Cardiac muscle cell (in vitro differentiated cells and primary cell): ENCODE data around the gene PSMD2. TPM values are rescaled to one million over a fixed set of nuclear protein-coding genes. Genes with fewer than 3 reads are reported as not detected.

Experiments
- DNase-seq, 2 donors: peaks; one replicate each; pipeline versions ENCODE4 v3.0.0 to v3.0.0-alpha.2; 2010 to 2017; ENCODE audit warnings: low read depth in 1 of 2, low spot score in 1 of 2
- H3K27ac ChIP-seq: fragments of 200-600 bp; sonication (generic); 2 replicates; pipeline ENCODE4 v1.5.1; 2016
- H3K27me3 ChIP-seq: fragments of 200-600 bp; sonication (generic); 2 replicates; pipeline ENCODE4 v1.6.0; 2016; ENCODE audit warnings: control low read depth
- H3K36me3 ChIP-seq: fragments of 200-600 bp; sonication (generic); 2 replicates; pipeline ENCODE4 v1.5.1; 2016; ENCODE audit warnings: control low read depth
- H3K4me1 ChIP-seq: fragments of 200-600 bp; sonication (generic); 2 replicates; pipeline ENCODE4 v1.8.1; 2017; ENCODE audit warnings: low read depth, mild to moderate bottlenecking, mixed run types
- H3K4me3 ChIP-seq: fragments of 200-600 bp; sonication (generic); 2 replicates; pipeline ENCODE4 v1.5.1; 2016; ENCODE audit warnings: mild to moderate bottlenecking
- H3K9me3 ChIP-seq: fragments of 200-600 bp; sonication (generic); 2 replicates; pipeline ENCODE4 v1.5.1; 2017; ENCODE audit warnings: low read depth, mild to moderate bottlenecking, control low read depth
- polyA plus RNA-seq: library from polyadenylated mRNA; unstranded; fragments of >200 nt; fragmentation: Nextera tagmentation; extraction: Ambion mirVana; gene quantifications from 2 replicates; pipeline ENCODE4 v1.2.1, GENCODE V29; 2016
- total RNA-seq: library from RNA; depleted of rRNA; stranded (reverse); fragments of >200 nt; gene quantifications from 2 replicates; pipeline ENCODE4 v1.2.3, GENCODE V29; 2016
- TF ChIP-seq, protein P1 (sequence below): IDR thresholded peaks from 2 replicates; pipeline ENCODE4 v1.5.1; 2012; ENCODE audit warnings: low read depth, mild to moderate bottlenecking, low read length

Gene PSMD2
- total and polyA plus RNA-seq, 2 experiments from 2014 or later: 314 to 464 TPM

- no peak overlapping the region for H3K27ac ChIP-seq
- no peaks in the 10 kb centered on the region for H3K9me3 ChIP-seq
- H3K27me3 ChIP-seq: no peaks in the 10 kb centered on the region
- no peak for DNase-seq
- H3K36me3 ChIP-seq: no peaks in the 10 kb centered on the region
- no peak overlapping the region for H3K4me3 ChIP-seq
- TF ChIP-seq, protein P1, sequence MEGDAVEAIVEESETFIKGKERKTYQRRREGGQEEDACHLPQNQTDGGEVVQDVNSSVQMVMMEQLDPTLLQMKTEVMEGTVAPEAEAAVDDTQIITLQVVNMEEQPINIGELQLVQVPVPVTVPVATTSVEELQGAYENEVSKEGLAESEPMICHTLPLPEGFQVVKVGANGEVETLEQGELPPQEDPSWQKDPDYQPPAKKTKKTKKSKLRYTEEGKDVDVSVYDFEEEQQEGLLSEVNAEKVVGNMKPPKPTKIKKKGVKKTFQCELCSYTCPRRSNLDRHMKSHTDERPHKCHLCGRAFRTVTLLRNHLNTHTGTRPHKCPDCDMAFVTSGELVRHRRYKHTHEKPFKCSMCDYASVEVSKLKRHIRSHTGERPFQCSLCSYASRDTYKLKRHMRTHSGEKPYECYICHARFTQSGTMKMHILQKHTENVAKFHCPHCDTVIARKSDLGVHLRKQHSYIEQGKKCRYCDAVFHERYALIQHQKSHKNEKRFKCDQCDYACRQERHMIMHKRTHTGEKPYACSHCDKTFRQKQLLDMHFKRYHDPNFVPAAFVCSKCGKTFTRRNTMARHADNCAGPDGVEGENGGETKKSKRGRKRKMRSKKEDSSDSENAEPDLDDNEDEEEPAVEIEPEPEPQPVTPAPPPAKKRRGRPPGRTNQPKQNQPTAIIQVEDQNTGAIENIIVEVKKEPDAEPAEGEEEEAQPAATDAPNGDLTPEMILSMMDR: no peak
- H3K4me1 ChIP-seq: peaks cover 8% of the 10 kb centered on the region
These were observed 45.7 kb downstream of the PSMD2 start for GRCh38 chr3:184344579-184345316.

DNA sequence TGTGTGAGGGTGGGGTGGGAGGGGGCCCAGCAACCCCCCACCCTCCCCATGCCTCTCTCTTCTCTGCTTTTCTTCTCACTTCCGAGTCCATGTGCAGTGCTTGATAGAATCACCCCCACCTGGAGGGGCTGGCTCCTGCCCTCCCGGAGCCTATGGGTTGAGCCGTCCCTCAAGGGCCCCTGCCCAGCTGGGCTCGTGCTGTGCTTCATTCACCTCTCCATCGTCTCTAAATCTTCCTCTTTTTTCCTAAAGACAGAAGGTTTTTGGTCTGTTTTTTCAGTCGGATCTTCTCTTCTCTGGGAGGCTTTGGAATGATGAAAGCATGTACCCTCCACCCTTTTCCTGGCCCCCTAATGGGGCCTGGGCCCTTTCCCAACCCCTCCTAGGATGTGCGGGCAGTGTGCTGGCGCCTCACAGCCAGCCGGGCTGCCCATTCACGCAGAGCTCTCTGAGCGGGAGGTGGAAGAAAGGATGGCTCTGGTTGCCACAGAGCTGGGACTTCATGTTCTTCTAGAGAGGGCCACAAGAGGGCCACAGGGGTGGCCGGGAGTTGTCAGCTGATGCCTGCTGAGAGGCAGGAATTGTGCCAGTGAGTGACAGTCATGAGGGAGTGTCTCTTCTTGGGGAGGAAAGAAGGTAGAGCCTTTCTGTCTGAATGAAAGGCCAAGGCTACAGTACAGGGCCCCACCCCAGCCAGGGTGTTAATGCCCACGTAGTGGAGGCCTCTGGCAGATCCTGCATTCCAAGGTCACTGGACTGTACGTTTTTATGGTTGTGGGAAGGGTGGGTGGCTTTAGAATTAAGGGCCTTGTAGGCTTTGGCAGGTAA is 46.5 kb downstream of the PSMD2 start:
- Histone ChIP-seq H3K9me3 (no peaks in the 10 kb centered on the region), H3K36me3 (no peaks in the 10 kb centered on the region), H3K27ac (peak overlapping the region; percentile 41), H3K4me1 (peaks cover 8% of the 10 kb centered on the region), H3K4me3 (no peak overlapping the region), H3K27me3 (no peaks in the 10 kb centered on the region)
- TF ChIP-seq, protein P1: peak; percentile 57
- peak; percentile 61 to 71 for DNase-seq

DNA sequence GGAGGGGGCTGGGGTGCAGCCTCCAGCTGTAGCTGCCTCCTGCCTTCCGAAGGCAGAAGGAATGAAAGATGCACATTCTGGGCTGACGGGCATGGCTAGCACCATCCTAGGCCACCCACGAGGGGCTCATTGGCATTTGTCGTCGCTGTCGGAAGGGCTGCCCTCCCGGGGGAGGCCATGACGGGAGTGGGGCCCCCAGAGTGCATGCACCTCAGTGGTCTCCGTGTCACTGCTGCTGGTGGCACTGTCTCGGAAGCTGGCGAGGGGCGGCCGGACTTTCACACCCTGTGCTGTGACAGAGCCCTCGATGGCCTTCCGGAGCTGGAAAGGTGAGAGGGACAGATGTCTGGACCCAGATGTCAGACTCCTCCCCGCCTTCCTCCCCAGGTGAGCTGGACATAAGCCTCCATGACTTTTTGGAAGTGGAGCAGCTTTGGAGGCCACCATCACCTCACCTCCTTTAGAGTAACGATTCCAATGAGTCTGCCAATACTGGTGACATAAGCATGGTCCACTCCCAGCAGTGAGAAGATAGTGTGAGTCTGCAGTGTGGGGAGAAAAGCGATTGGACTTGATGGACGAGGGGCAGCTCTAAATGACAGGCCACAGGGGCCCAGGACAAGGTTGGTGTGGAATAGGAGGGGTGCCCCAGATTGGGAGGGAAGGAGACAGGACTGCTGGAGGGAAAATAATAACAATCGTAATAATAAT is 47.6 kb downstream of the PSMD2 start:
- H3K27ac ChIP-seq: no peak overlapping the region
- no peaks in the 10 kb centered on the region for H3K36me3 ChIP-seq
- DNase-seq: no peak
- no peaks in the 10 kb centered on the region for H3K27me3 ChIP-seq
- peaks cover 8% of the 10 kb centered on the region for H3K4me1 ChIP-seq
- TF ChIP-seq, protein P1: no peak
- H3K9me3 ChIP-seq: no peaks in the 10 kb centered on the region
- no peak overlapping the region for H3K4me3 ChIP-seq

DNA sequence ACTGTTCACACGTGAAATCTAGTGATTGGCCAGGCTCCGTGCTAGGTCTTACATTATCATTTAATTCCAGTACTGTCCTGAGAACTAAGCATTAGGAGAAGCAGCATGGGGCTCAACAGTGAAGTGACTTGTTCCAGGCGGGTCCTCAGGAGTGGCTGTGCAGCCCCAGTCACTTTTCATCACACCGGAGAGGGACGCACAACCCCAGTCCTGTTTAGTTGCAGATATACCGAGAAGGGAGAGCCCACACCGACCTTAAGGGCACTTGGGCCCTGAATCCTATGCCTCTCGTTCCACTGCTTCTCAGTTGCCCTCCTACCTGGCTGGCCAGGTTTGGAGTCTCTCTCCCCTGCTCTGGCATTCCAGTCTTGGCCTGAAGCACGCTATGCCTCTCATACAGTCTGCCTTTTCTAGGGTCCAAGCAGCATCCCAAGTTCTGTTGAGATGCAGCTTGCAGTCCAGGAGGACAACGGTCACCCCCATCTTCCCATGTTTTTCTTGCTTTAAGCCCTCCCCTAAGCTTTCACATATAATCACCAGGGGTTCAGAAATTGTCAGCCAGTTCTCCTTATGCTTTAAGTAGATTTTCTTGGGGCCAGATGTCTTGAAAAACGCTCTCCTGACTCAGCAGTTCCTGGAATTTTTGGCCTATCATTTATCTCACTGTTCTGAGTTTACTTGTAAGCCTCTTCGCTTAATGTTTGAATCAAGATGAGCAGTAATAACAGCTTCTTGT is 48.4 kb downstream of the PSMD2 start:
- Histone ChIP-seq H3K27me3 (no peaks in the 10 kb centered on the region), H3K36me3 (no peaks in the 10 kb centered on the region), H3K9me3 (no peaks in the 10 kb centered on the region), H3K27ac (no peak overlapping the region), H3K4me3 (no peak overlapping the region), H3K4me1 (peaks cover 8% of the 10 kb centered on the region)
- DNase-seq: peak in 1 of 2 donors; percentile 66
- TF ChIP-seq, protein P1: no peak

- H3K27me3 ChIP-seq: no peaks in the 10 kb centered on the region
- H3K36me3 ChIP-seq: no peaks in the 10 kb centered on the region
- H3K9me3 ChIP-seq: no peaks in the 10 kb centered on the region
- TF ChIP-seq, protein P1: no peak
- H3K4me1 ChIP-seq: peaks cover 8% of the 10 kb centered on the region
- no peak overlapping the region for H3K27ac ChIP-seq
- no peak overlapping the region for H3K4me3 ChIP-seq
- no peak for DNase-seq
These were observed 49.0 kb downstream of the PSMD2 start for GRCh38 chr3:184348057-184348382.
